GM18517 (cell line): Measurements from ENCODE around the gene ALDH3B1.

Experiments
- ATAC-seq: cut with Tn5 transposase; IDR thresholded peaks from one replicate; pipeline ENCODE4 v1.9.1; 2021; ENCODE audit warnings: mild to moderate bottlenecking, moderate library complexity; ENCODE audit not compliant: unreplicated experiment

Gene ALDH3B1

GRCh38 chr11:68043349-68044144 is 33.4 kb downstream of the ALDH3B1 start:
- no peak for ATAC-seq

GRCh38 chr11:68044145-68044813 is 34.2 kb downstream of the ALDH3B1 start:
- no peak for ATAC-seq

GRCh38 chr11:68044898-68045351 is 34.8 kb downstream of the ALDH3B1 start:
- ATAC-seq = no peak

- ATAC-seq = no peak
Observed at GRCh38 chr11:68047437-68048290, 37.5 kb downstream of the ALDH3B1 start.

DNA sequence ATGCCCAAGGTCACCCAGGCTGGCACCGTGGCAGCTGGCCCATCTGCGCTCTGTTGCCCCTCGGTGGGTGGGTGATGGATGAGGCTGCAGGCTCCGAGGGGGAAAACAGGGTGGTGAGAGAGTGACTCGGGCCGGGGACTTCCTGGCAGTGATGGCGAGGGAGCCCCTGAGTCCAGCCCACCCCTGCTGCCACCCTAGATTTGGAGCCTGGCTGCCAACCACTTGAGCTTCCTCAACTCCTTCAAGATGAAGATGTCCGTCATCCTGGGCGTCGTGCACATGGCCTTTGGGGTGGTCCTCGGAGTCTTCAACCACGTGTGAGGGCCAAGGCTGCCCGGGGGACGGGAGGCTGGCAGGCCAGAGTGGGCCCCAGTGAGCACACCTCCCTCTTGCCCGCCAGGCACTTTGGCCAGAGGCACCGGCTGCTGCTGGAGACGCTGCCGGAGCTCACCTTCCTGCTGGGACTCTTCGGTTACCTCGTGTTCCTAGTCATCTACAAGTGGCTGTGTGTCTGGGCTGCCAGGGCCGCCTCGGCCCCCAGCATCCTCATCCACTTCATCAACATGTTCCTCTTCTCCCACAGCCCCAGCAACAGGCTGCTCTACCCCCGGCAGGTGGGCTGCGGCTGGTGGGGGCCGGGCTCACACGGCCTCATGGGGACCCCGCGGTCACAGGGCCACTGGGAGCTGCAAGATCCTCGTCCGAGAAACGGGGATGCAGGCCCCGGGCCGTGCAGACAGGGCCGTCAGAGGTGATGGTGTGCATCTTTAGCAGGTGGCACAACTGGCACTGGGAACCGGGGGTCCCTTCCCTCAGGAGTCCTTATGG is 38.8 kb downstream of the ALDH3B1 start:
- no peak for ATAC-seq

- no peak for ATAC-seq
Observed at GRCh38 chr11:68049509-68050370, 39.6 kb downstream of the ALDH3B1 start.

DNA sequence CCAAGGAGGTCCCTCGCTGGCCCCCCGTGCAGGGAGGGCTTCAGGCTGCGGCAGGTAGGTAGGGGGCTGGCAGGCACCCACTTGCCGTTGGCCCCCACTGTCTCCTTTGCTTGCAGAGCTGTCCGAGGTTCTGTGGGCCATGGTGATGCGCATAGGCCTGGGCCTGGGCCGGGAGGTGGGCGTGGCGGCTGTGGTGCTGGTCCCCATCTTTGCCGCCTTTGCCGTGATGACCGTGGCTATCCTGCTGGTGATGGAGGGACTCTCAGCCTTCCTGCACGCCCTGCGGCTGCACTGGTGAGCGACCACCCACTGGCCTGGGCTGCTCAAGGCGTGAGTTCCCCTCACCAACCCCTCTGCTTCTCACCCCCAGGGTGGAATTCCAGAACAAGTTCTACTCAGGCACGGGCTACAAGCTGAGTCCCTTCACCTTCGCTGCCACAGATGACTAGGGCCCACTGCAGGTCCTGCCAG is 40.3 kb downstream of the ALDH3B1 start:
- ATAC-seq = no peak

DNA sequence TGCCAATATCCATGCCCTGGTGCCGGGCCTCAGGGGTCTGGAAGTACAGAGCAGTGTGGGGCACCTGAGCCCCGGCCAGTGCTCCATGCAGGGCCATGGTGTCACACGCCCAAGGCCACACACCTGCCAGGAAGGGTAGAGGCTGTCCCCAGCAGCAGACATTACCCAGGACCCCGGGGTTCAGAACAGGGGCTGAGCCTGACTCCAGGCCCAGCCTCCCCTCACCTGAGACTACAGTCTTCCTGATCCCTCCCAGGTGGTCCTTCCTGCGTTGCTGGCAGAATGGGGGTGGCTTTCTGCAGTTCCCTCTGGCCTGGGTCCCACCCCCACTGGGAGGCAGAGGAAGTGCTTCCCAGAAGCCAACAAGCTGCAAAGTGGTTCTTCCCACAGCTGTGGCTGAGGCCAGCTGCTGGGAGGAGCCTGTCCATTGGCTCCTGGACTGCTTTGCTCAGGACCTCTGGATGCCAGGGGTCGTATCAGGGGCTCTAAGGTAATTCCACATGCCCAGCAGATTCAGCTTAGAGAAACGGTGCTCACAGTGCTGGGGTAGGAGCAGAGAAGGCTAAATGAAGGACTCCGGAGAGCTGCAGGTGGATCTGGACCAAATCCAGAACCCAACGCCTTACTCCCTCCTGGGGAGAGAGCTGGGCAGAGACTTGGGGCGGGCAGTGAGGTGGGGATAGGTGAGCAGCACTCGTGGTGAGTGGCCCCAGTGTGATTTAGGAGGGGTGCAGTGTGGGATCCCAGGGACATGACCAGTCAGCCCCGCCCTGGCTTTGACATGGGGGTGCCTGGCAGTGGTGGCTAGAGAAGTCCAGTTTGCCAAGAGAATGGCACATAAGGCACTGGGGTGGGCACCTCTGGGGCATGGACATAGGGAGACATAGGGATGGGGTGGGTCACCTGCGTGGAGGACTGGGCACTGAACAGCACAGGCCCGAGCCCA is 41.3 kb downstream of the ALDH3B1 start:
- ATAC-seq = no peak

DNA sequence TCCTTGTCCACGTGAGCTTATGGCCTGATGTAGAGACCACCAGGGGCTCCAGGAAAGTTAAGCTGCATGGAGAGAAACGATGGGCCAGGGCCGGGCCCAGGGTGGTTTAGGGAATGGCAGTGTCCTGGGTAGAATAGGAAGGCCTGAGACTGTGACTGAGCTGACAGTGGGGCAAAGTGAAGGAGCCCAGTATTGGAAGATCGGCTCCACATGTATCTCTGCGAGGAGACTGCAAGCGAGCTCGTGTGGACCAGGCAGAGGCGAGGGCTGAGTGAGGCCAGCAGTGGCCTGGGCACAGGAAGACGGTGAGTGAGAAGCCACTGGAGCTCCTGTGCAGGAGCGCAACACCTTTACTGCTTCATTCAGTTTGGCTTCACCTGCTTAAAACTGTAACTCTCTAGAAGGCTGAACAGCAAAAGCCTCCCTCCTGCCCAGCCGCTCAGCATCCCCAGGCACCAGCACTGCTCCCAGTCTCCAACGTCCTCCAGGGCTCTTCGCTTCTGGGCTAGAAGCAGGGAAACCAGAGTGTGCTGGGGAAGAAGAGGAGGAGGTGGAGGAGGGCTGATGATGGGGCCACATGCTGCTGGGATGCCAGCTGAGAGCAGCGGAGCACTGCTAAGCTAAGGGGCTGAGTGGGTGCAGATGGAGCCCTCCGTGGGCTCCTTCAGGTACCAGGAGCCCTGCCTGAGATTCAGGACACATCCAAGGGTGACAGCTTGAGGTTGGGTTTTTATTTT is 42.2 kb downstream of the ALDH3B1 start:
- no peak for ATAC-seq

GRCh38 chr11:68053117-68053516 is 43.0 kb downstream of the ALDH3B1 start:
- ATAC-seq = no peak

DNA sequence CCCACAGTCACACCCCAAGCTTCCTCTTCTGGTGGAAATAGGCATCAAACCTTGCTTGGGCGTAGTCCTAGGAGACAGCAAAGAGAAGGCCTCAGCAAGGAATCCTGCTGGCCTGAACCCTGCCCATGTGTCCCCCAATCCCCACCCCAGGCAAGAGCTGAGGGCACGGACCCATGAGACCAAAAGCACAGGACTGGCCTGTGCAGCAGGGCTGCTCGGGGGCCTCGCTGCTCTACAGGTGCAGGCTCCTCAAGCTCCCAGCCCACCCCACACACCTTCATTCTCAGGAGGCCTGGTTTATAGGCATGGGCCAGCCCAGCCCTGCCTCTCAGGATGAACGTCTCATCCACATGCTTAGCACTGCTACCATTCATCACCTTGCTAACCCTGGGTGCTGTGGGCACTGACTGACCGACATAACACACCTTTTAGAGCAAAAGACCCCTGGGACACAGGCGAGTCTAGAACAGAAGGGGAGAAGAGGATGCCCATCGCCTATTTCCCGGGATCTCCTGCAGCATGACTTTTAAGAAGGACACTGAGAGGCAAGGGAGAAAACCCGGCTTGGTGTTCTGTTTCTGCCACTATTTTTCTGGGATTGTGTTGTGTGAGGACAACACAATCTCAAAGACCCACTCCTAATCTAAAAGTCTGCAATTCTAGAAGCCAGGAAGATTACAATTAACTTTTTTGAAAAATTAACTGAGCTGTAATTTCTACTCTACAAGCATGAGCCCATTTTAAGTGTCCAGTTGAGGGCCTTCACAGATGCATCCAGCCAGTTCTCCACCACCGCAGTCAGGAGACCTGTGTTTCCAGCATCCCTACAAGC is 44.1 kb downstream of the ALDH3B1 start:
- no peak for ATAC-seq

DNA sequence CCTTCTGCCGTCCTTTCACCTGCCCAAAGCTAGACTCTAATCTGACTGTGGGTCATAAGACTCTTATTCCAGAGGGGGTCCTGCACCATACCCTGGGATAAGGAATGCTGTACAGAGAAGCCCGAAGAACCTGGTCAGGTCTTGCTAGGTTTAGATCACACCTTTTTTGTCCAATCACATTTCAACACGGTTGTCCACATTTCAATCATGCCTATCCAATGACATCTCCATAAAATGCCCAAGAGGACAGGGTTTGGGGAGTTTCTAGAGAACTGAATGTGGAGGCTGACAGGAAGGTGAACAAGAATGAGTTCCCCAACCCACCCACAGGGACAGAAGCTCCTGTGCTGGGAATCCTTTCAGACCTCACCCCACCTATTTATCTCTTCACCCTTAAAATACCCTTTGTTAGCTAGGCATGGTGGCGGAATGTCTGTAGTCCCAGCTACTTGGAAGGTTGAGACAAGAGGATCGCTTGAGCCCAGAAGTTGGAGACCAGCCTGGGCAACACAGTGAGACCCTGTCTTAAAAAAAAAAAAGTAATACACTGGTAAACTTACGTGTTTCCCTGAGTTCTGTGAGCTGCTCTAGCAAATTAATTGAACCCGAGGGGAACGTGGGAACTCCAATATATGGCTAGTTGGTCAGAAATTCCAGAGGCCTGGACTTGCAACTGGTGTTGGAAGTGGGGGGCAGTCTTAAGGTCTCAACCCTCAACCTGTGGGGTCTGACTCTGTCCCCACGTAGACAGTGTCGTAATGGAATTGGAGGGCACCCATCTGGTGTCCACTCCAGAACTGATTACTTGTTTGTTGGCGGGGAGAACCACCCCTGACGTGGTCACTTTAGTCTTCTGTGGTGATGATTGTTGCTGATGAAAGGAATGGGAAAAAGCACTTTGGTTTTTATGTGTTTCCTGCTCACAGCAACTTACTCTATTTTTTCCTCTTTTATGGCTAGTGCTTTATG is 46.5 kb downstream of the ALDH3B1 start:
- ATAC-seq = no peak

DNA sequence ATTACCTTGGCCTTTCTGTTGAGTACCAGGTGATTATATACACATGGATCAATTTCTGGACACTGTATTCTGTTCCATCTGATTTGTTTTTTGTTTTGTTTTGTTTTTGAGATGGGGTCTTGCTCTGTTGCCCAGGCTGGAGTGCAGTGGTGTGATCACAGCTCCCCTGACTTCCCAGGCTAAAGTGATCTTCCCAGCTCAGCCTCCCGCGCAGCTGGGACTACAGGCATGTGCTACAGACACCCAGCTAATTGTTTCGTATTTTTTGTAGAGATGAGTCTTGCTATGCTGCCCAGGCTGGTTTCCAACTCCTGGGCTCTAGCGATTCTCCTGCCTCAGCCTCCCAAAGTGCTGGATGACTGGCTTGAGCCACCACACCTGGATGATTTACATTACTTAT is 47.7 kb downstream of the ALDH3B1 start:
- no peak for ATAC-seq

GRCh38 chr11:68061508-68061907 is 51.4 kb downstream of the ALDH3B1 start:
- no peak for ATAC-seq

GRCh38 chr11:68064926-68065325 is 54.8 kb downstream of the ALDH3B1 start:
- no peak for ATAC-seq

- no peak for ATAC-seq
Observed at GRCh38 chr11:68065841-68066240, 55.7 kb downstream of the ALDH3B1 start.
